Lower lobe of right lung (tissue), 2 donors: Measurements from ENCODE around the gene AKAP9. TPM values are rescaled to one million over a fixed set of nuclear protein-coding genes. Genes with fewer than 3 reads are reported as not detected.
"Not testable (repeated sequence)": the region's sequence is repeated elsewhere in the genome, so short reads cannot be mapped to it uniquely, and the experiment has no call there.

ENCODE experiments used
- ATAC-seq, 2 donors: fragments of 200-7000 bp; cut with Tn5 transposase; one replicate each; pipeline ENCODE4 v1.9.1; 2020 to 2022; ENCODE audit warnings: mild to moderate bottlenecking in 2 of 2, moderate library complexity in 2 of 2
- DNase-seq: peaks from one replicate; pipeline ENCODE4 v3.0.0-alpha.2; 2020
- H3K27ac ChIP-seq: fragments of 200-600 bp; one replicate; pipeline ENCODE4 v1.8.0; 2022
- H3K27me3 ChIP-seq: fragments of 200-600 bp; one replicate; pipeline ENCODE4 v1.8.0; 2022; ENCODE audit warnings: low read depth
- H3K36me3 ChIP-seq: fragments of 200-600 bp; one replicate; pipeline ENCODE4 v1.8.0; 2022; ENCODE audit warnings: mild to moderate bottlenecking
- H3K4me1 ChIP-seq: fragments of 200-600 bp; one replicate; pipeline ENCODE4 v1.8.0; 2022
- H3K4me3 ChIP-seq: fragments of 200-600 bp; one replicate; pipeline ENCODE4 v1.8.0; 2022; ENCODE audit warnings: mild to moderate bottlenecking
- H3K9me3 ChIP-seq: fragments of 200-600 bp; one replicate; pipeline ENCODE4 v1.8.0; 2022
- intact Hi-C: fragments of 100-400 bp; cut with DNase I; formaldehyde crosslinking; loops from one replicate; pipeline ENCODE4 v1.11.0; 2022
- total RNA-seq: library from RNA; stranded (reverse); fragmentation: NEBNext Ultra II Directional; extraction: Animal tissue kit (Norgen Biotek cat#: 25700); gene quantifications from one replicate; pipeline ENCODE4 v1.2.1, GENCODE V29; 2021
- TF ChIP-seq, protein P1 (sequence below): fragments of 200-600 bp; IDR thresholded peaks from one replicate; pipeline ENCODE4 v1.8.0; 2022; ENCODE audit warnings: antibody characterized with exemption, mild to moderate bottlenecking
- donor health status: DM: no; HTN: yes; CAD: no; lungs with severe emphysema.

The AKAP9 gene
- total RNA-seq, 1 donor from 2014 or later: 93.7 TPM

DNA sequence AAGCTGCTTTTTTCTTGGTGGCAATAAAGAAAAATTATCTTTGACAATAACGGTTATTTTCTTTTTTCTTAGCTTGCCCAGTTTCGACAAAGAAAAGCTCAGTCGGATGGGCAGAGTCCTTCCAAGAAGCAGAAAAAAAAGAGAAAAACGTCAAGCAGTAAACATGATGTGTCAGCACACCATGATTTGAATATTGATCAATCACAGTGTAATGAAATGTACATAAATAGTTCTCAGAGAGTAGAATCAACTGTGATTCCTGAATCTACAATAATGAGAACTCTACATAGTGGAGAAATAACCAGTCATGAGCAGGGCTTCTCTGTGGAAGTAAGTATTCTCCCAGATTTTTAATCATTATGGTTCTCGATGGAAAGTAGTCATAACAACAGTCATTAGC lies 33.0 kb downstream of the AKAP9 start:
- H3K4me1 ChIP-seq: no peaks in the 10 kb centered on the region

GRCh38 chr7:91974066-91974465 lies 33.4 kb downstream of the AKAP9 start:
- Histone ChIP-seq H3K36me3 (peaks cover 34% of the 10 kb centered on the region), H3K27ac (no peak overlapping the region), H3K4me3 (no peak overlapping the region), H3K27me3 (no peaks in the 10 kb centered on the region), H3K4me1 (no peaks in the 10 kb centered on the region), H3K9me3 (no peaks in the 10 kb centered on the region)
- DNase-seq (no peak), ATAC-seq (no peak)
- intact Hi-C loops: no loop called here
- TF ChIP-seq, protein P1, sequence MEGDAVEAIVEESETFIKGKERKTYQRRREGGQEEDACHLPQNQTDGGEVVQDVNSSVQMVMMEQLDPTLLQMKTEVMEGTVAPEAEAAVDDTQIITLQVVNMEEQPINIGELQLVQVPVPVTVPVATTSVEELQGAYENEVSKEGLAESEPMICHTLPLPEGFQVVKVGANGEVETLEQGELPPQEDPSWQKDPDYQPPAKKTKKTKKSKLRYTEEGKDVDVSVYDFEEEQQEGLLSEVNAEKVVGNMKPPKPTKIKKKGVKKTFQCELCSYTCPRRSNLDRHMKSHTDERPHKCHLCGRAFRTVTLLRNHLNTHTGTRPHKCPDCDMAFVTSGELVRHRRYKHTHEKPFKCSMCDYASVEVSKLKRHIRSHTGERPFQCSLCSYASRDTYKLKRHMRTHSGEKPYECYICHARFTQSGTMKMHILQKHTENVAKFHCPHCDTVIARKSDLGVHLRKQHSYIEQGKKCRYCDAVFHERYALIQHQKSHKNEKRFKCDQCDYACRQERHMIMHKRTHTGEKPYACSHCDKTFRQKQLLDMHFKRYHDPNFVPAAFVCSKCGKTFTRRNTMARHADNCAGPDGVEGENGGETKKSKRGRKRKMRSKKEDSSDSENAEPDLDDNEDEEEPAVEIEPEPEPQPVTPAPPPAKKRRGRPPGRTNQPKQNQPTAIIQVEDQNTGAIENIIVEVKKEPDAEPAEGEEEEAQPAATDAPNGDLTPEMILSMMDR: no peak

More for the DNA sequence above, 33.0 kb downstream of the AKAP9 start:
- intact Hi-C loops: no loop called here
- ATAC-seq (no peak), DNase-seq (no peak)
- Histone ChIP-seq H3K9me3 (no peaks in the 10 kb centered on the region), H3K27me3 (no peaks in the 10 kb centered on the region), H3K27ac (no peak overlapping the region), H3K4me3 (no peak overlapping the region), H3K36me3 (peaks cover 34% of the 10 kb centered on the region)
- TF ChIP-seq, protein P1: no peak

- intact Hi-C loops: no loop called here
- ATAC-seq: no peak
These were observed 36.1 kb downstream of the AKAP9 start for GRCh38 chr7:91976743-91977142.

GRCh38 chr7:91979590-91979989 lies 38.9 kb downstream of the AKAP9 start:
- Histone ChIP-seq H3K36me3 (peaks cover 34% of the 10 kb centered on the region), H3K27me3 (no peaks in the 10 kb centered on the region), H3K4me3 (no peak overlapping the region), H3K9me3 (no peaks in the 10 kb centered on the region), H3K4me1 (no peaks in the 10 kb centered on the region), H3K27ac (no peak overlapping the region)
- TF ChIP-seq, protein P1: no peak
- ATAC-seq: no peak
- DNase-seq: no peak
- intact Hi-C loops: no loop called here

More at GRCh38 chr7:91976743-91977142, 36.1 kb downstream of the AKAP9 start:
- Histone ChIP-seq H3K9me3 (no peaks in the 10 kb centered on the region), H3K36me3 (peaks cover 41% of the 10 kb centered on the region), H3K4me3 (no peak overlapping the region), H3K4me1 (no peaks in the 10 kb centered on the region), H3K27ac (no peak overlapping the region), H3K27me3 (no peaks in the 10 kb centered on the region)
- TF ChIP-seq, protein P1: no peak
- DNase-seq: no peak

DNA sequence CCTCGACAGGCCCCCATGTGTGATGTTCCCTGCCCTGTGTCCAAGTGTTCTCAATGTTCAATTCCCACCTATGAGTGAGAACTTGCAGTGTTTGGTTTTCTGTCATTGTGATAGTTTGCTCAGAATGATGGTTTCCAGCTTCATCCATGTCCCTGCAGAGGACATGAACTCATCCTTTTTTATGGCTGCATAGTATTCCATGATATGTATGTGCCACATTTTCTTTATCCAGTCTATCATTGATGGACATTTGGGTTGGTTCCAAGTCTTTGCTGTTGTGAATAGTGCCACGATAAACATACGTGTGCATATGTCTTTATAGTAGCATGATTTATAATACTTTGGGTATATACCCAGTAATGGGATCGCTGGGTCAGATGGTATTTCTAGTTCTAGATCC lies 41.7 kb downstream of the AKAP9 start:
- not testable (repeated sequence) for H3K9me3 ChIP-seq

GRCh38 chr7:91988213-91988612 lies 47.6 kb downstream of the AKAP9 start:
- H3K4me1 ChIP-seq: no peaks in the 10 kb centered on the region
- peaks cover 11% of the 10 kb centered on the region for H3K36me3 ChIP-seq
- DNase-seq (no peak), ATAC-seq (no peak)
- H3K9me3 ChIP-seq: no peaks in the 10 kb centered on the region
- intact Hi-C loops: no loop called here
- no peak overlapping the region for H3K27ac ChIP-seq
- no peaks in the 10 kb centered on the region for H3K27me3 ChIP-seq
- TF ChIP-seq, protein P1: no peak
- H3K4me3 ChIP-seq: no peak overlapping the region

More for the DNA sequence above, 41.7 kb downstream of the AKAP9 start:
- H3K4me3 ChIP-seq, intact Hi-C loops, H3K27ac ChIP-seq, H3K4me1 ChIP-seq, ATAC-seq, H3K27me3 ChIP-seq, DNase-seq: not testable (repeated sequence)
- peaks cover 16% of the 10 kb centered on the region for H3K36me3 ChIP-seq
